ENCODE measurements around the gene STAC2. TPM values are rescaled to one million over a fixed set of nuclear protein-coding genes. Genes with fewer than 3 reads are reported as not detected.

Gene STAC2
- total RNA-seq, 1 donor from 2014 or later, result not detected

- no peak for DNase-seq (ENCODE audit: low read depth, low spot score)
Observed at GRCh38 chr17:39231591-39232551, 6.1 kb upstream of the STAC2 start.

- DNase-seq (ENCODE audit: low read depth, low spot score), result no peak
Observed at GRCh38 chr17:39231091-39231561, 5.4 kb upstream of the STAC2 start.

GRCh38 chr17:39230361-39230760 lies 4.6 kb upstream of the STAC2 start:
- DNase-seq (ENCODE audit: low read depth, low spot score), result no peak

DNA sequence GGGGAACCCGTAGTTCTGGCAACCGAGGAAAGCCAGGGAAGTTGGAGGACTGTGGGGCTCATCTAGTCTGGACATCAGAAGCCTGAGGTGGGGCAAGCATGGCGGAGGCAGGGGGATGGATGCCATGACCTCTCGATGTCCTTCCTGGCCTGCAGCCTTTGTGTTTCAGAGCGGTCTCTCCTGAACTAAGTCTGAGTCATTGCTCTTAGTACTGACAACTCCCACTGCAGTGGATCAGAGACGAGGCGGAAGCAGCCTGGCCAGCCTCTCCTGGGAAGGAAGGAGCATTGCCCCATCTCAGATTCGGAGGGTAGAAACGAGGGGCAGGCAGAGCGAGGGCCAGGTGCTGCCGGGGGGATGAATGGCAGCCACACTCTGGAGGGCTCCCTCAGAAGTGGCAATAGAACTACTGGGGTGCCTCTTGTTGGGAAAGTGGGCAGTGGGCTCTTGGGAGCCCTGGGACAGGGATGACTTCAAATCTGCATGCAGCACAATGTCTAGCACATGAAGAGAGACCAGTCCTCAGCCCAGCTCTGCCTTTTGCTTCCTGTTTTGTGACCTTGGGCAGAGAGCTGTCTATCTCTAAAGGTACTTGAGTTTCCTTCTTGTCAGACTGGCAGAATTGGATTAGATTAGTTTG lies 3.6 kb upstream of the STAC2 start:
- no peak for DNase-seq (ENCODE audit: low read depth, low spot score)

DNA sequence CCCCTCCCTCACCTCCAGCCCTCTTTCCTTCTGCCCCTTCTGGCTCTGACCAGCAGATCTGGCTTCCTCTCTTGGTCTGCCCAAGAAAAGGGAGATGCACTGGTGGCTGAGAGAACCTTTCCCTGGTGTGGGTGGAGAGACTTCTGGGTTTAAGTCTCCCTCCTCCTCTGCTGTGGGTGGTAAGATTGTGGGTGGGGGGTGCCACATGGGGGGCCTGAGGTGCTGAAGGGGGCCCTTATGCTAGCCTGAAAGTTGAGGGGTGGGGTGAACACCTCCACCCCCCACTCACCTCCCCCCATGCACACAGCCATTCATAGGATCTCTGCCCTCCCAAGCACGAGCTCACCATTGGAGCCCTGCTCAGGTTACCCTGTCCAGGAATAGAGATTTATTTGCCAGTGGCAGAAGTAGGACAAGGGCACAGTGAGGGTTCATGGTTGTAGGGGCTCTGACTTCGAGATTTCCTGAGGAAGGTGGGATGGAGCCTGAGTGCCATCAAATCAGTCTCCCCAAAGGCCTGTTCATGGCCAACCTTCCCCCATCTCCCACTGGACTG lies 1.7 kb upstream of the STAC2 start:
- DNase-seq (ENCODE audit: low read depth, low spot score), result no peak

DNA sequence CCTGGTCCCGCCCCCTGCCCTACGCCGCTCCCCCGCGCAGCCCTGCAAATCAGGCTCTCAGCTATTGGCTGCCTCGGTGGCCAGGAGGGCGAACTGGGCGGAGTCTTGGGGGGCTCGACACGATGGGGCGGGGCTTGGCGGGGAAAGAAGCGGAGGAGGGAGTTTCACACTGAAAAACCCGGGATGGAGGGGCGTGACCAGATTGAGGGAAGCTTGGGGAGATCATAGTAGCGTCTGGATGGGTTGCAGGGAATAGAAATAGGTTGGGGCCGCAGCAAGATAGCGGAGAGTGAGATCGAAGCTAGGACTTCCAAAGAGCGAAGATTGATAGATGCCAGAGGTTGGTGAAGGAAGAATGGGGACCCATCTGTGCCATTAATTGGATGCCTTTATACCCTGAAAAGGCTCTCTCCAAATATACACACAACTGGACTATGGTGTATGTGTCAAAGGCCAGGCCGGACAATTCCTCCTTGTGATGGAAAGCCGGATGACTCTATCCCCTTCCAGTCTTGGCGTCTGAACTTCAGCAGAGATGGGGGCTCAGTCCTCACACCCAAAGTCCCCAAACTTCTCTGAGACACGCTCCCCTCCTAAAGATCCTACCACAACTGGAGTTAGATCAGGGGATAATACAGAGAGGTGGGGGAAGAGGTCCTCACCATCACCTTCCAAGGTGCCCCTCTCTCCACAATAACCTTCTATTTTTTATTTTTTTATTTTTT lies 376 bp upstream of the STAC2 start:
- DNase-seq (ENCODE audit: low read depth, low spot score), result no peak

DNA sequence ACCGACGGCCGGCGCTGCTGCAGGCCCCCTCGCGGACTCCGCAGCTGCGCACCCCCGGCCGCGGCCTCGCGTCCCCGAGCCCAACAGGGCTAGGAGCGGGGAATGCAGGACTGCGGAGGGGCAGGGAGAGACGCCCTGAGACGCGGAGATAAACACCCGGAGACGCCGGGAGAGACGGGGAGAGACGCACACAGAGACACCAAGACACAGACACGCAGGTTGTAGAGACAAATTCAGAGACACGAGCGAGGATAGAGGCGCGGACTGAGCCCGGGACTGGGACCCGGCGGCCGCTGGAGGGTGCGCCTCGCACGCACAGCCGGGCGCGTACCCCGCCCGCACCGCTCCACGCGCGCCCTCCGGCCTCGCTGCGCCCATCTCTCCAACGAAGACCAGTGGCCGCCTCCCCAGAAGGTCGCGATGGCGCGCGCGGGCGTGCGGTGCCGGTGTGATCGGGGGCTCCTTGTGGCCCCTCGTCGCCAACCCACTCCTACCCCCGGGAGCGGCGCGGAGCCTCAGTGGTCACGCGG lies 902 bp downstream of the STAC2 start:
- DNase-seq (ENCODE audit: low read depth, low spot score), result no peak

GRCh38 chr17:39223907-39224777 lies 1.6 kb downstream of the STAC2 start:
- no peak for DNase-seq (ENCODE audit: low read depth, low spot score)

GRCh38 chr17:39222866-39223834 lies 2.6 kb downstream of the STAC2 start:
- DNase-seq (ENCODE audit: low read depth, low spot score), result no peak

- DNase-seq (ENCODE audit: low read depth, low spot score), result no peak
Observed at GRCh38 chr17:39222151-39222550, 3.6 kb downstream of the STAC2 start.

DNA sequence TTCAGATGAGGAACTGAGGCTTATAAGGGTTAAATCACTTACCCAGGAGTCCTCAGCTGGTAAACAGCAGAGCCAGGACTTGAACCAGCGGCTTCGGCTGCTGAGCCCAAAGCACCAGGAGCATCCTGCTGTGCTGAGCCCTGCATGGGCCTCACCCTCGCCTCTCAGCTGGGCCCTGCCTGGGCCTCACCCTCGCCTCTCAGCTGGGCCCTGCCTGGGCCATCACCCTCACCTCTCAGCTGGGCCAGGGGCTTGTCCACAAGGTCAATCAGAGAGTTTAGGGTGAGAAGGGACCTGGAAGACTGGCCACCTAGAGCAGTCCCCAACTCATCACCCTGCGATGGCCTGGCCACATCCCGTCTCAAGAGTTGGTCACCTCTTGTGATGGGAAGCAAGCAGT lies 4.2 kb downstream of the STAC2 start:
- DNase-seq (ENCODE audit: low read depth, low spot score), result no peak

- no peak for DNase-seq (ENCODE audit: low read depth, low spot score)
Observed at GRCh38 chr17:39219647-39220154, 6.0 kb downstream of the STAC2 start.

- no peak for DNase-seq (ENCODE audit: low read depth, low spot score)
Observed at GRCh38 chr17:39218906-39219305, 6.8 kb downstream of the STAC2 start.

DNA sequence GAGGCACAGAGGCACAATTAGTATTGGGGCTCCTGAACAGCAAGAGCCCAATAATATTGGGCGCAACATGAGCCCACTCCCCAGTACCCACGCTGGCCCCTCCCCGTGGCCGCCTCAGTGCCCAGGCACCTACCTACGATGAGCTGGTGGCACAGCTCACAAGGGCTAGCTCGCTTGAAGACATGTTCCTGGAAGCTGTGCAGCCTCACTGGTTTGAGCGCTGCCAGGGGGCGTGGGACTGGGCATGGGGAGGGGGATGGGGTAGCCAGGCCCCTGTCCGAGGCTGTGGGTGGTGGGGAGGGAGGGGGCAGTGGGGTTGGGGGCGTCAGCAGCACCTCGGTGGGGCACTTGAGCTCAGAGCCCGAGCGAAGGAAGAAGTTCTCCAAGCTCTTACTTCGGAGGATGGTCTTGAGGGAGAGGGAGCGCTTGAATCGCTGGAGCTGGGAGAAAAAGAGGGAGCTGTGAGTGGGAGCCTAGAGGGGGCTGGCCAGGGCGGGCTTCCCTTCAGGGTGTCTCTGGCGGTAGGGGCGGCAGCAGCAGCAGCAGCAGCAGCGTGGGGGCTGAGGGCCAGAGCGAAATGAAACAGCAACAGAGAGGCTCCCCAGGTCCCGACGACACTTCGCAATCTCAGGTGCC lies 7.9 kb downstream of the STAC2 start:
- no peak for DNase-seq (ENCODE audit: low read depth, low spot score)

GRCh38 chr17:39213852-39214251 lies 11.9 kb downstream of the STAC2 start:
- DNase-seq (ENCODE audit: low read depth, low spot score), result no peak

DNA sequence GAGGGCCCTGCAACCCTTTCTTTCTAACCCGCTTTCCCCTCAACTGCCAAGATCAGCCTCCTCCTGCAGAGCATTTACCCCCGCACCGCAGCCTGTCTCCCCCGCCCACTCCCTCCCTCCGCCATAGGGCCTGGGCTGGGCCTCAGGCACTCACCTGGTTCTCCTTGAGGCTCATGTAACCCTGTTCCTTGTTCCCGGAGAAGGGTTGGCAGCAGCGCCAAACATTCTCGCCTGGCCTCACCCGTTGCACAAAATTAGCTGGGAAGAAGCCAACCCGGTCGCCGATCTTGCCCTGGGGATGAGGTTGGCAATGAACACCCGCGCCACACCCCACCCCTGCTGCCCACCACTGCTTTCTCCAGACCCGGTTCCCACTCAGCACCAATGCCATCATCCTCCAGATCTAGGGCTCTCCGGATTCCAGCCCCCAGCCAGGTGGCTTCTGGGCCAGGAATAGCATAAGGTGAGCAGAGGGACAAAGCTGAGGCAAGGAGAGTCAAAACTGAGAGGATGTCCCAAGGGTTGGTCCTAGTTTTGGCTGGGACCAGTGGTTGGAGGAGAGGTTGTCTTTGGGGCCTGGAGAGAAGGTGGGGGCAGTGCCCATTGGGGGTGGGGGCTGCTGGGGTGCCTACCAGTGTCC lies 12.8 kb downstream of the STAC2 start:
- no peak for DNase-seq (ENCODE audit: low read depth, low spot score)

DNA sequence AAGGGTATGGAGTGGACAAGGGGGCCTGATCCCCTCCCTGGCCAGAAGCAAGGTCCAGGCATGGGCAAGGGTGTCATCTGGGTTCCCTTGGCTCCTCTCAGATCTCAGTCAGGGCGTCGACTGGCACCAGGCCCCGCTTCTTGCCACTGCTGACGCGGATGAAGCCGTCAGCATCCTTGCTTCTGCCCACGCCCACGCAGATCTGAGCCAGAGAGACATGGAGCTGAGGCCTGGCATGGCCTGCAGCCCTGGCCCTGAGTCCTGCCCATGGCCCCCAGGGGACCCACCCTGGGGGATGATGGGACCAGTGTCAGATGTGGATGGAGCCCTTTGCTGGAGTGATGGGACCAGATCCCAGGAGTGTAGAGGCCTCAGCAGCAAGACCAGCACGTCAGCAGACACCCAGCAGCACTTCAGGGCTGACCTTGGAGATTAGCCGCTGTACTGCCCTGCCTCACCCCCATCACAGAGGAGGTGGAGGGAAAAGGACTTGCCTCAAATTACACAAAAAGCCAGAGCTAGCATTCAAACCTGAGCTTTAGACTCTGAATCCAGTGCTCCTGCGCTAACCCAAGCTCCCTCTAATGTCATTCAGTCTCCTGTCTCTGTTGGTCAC lies 13.4 kb downstream of the STAC2 start:
- DNase-seq (ENCODE audit: low read depth, low spot score), result no peak

DNA sequence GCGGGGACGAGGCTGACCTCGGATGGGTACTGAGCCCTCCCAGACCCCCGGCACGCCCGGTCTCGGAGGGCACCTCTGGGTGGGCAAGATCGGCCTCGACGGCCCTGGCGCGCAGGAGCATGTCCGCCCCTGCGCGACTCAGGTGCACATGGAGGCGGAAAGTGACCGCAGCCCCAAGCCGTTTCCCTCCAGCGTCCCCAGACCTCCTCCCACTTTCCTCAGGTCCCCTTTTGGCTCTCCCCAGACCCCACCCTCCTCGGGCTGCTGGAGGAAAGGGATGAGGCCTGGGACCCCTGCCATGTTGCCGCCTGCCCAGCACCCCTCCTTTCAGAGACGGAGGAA lies 15.7 kb downstream of the STAC2 start:
- no peak for DNase-seq (ENCODE audit: low read depth, low spot score)
